Fibroblast of lung (primary cell): ENCODE data around the gene CLIP2.

Experiments
- EZH2 ChIP-seq: IDR thresholded peaks from 2 replicates; pipeline ENCODE4 v1.5.1; 2012; ENCODE audit warnings: low read length, control low read depth, mild to moderate bottlenecking; ENCODE audit errors: missing control alignments
- TF ChIP-seq, protein P1 (sequence below), 2 donors: IDR thresholded peaks in 1 of 2; conservative IDR thresholded peaks in 1 of 2; 1 replicate in 1 of 2; 2 replicates in 1 of 2; pipeline ENCODE4 v1.5.1; 2011 to 2012; ENCODE audit warnings: low read length in 2 of 2, control low read depth in 1 of 2, inconsistent platforms in 1 of 2, low read depth in 1 of 2, mild to moderate bottlenecking in 1 of 2

GRCh38 chr7:74284781-74285259 lies 4.4 kb upstream of the CLIP2 start:
- TF ChIP-seq, protein P1, sequence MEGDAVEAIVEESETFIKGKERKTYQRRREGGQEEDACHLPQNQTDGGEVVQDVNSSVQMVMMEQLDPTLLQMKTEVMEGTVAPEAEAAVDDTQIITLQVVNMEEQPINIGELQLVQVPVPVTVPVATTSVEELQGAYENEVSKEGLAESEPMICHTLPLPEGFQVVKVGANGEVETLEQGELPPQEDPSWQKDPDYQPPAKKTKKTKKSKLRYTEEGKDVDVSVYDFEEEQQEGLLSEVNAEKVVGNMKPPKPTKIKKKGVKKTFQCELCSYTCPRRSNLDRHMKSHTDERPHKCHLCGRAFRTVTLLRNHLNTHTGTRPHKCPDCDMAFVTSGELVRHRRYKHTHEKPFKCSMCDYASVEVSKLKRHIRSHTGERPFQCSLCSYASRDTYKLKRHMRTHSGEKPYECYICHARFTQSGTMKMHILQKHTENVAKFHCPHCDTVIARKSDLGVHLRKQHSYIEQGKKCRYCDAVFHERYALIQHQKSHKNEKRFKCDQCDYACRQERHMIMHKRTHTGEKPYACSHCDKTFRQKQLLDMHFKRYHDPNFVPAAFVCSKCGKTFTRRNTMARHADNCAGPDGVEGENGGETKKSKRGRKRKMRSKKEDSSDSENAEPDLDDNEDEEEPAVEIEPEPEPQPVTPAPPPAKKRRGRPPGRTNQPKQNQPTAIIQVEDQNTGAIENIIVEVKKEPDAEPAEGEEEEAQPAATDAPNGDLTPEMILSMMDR (conservative IDR thresholded peaks at IDR 0.05 in 1 of 2, IDR thresholded peaks at IDR 0.05 in 1 of 2; ENCODE audit: low read depth in 1 of 2, low read length in 2 of 2): no peak
- no peak for TF ChIP-seq EZH2
